Activated CD8-positive, alpha-beta memory T cell treated with anti-CD3 and anti-CD28 coated beads, Interleukin-2, amount 50 U/mL, for 1 hour (primary cell): ENCODE measurements around the gene ADCY9.
A peak's percentile ranks its signal among the peaks of the same experiment; 100 is the strongest.
"Not testable (repeated sequence)": the region's sequence is repeated elsewhere in the genome, so short reads cannot be mapped to it uniquely, and the experiment has no call there.

Experiments
- DNase-seq: peaks from one replicate; pipeline ENCODE4 v3.0.0-alpha.2; 2020; ENCODE audit errors: extremely low read depth

The ADCY9 gene

DNA sequence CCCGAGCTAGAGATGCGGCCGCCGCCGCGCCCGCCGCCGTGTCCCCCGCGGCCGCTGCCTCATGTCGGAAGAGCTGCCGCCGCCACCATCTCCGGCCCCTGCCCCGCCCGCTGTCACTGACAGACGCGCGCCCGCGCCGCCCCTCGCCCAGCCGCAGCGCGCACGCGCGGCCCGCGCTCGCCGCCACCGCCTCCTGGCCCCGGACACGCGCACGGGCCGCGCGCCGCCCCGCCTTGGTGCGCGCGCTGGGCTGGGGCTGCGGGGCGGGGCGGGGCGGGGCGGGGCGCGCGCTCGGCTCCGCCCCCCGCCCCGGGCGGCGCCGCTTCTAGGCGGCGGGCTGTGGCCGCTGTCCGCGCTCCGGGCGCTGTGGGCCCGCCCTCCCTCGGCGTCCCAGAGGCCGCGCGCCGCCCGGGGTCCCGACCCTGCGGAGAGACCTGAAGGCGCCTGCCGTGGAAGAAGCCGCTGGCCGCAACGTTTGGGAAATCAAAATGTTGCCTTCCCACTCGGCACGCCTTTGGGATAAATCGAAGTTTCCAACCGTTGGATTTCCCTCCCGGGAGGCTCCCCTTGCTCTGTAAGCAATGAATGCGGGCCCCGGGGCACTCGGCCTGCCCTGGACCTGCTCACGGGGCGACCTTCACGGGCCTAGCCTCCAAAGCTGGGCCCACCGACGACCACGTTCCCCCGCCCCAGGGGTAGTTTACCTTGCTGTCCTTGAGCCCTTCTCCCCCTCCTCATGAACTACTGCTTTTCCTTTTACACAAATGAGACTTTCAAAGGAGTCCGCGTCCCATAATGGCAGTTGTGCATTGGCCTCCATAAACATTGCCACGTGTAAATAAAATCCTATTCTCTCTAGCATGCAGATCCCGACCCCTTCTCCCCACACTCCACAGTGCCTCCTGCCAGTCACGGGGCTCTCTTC, at the start of gene ADCY9:
ADCY9 (minus strand) TSS at position 118 of the 925 bp plus-strand sequence. CDS start 1,000 bp downstream, outside the sequence.
- DNase-seq = peak; percentile 20

GRCh38 chr16:4160658-4161430, 44.6 kb upstream of the ADCY9 start:
- no peak for DNase-seq

- no peak for DNase-seq
These were observed 43.5 kb upstream of the ADCY9 start for GRCh38 chr16:4159726-4160125.

GRCh38 chr16:4158143-4159093, 42.2 kb upstream of the ADCY9 start:
- no peak for DNase-seq

GRCh38 chr16:4157376-4157825, 41.2 kb upstream of the ADCY9 start:
- no peak for DNase-seq

DNA sequence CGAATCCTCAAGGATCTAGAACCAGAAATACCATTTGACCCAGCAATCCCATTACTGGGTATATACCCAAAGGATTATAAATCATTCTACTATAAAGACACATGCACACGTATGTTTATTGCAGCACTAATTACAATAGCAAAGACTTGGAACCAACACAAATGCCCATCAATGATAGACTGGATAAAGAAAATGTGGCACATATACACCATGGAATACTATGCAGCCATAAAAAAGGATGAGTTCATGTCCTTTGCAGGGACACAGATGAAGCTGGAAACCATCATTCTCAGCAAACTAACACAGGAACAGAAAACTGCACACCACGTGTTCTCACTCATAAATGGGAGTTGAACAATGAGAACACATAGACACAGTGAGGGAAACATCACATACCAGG, 40.3 kb upstream of the ADCY9 start:
- not testable (repeated sequence) for DNase-seq

DNA sequence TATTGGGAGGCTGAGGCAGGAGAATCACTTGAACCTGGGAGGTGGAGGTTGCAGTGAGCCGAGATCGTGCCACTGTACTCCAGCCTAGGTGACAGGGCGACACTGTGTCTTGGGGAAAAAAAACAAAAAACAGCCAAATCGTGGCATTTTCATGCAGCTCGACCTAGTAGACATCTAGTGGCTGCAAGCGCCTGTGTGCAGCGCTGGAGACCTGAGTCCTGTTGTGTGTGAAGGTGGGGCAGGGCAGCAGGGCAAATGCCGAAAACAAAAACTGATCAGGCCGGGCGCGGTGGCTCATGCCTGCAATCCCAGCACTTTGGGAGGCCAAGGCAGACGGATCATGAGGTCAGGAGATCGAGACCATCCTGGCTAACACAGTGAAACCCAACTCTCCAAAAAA, 37.1 kb upstream of the ADCY9 start:
- not testable (repeated sequence) for DNase-seq

DNA sequence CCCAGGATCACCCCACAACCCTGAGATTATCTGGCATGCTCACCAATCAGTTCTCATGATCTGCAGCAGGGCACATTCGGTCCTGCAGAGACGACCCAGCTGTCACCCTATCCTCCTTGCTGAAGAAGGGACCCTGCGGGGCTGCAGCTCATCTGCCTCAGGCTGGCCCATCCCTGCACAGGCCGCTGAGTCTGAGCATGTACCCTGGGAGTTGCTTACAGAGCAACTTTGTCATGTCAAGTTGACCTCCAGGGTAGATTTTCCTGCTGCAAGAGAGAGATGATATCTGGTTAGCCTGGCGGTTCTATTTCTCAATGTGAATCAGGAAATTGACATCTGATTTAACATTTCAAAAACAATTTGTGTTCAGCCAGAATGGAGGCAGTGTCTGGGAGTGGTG, 36.0 kb upstream of the ADCY9 start:
- no peak for DNase-seq

DNA sequence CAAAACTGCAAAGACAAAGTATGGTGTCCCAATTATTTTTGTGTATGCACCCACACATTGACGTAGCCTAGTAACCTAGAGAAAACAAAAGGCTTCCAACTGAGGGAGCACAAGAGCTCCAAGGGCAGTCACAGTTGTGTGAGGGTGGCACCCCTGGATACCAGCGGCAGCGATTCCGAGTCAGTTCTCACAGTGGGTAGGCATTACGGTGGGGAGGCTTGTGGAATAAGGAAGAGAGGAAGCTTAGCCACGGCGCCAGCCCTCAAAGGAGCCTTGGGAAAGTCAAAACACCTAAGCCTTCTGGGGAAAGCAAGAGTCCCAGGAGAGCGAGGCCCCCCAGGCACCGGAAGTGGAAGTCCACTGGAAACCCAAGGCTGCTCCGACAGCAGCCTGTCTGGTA, 31.0 kb upstream of the ADCY9 start:
- no peak for DNase-seq

DNA sequence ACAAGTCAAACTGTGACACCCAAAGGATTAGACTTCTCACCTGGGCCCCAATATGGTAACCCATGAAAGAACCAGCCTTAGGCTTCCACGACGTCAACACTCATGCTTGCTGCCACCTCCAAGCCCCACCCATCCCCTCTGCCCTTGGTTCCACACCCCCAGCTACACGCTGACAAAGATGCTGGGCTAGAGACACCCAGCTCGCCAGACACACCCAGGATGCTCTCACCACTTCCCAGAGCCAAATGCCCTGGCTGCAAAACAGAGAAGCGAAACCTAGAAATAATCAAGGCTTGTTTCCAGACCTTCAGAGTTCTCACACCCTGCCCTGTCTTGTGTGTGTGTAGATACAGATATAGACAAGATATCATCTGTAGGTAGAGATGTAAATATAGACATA, 26.0 kb upstream of the ADCY9 start:
- DNase-seq = no peak

GRCh38 chr16:4141604-4142003, 25.4 kb upstream of the ADCY9 start:
- no peak for DNase-seq

DNA sequence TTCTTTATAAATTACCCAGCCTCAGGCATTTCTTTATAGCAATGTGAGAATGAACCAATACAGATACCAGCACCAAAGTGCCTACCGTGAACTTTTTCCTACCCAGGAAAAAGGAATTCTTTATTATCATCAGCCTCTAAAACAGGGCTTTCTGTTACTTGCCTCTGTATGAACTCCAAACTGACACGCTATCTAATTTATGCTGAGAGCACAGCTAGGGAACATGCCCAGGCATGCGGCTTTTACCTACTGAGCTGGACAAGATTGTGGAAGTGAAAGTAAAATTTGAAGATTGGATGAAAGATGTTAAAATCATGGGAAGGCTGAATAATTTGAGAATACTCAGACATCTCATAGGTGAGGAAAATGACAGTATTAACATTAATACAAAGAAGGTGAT, 24.4 kb upstream of the ADCY9 start:
- no peak for DNase-seq

- DNase-seq = no peak
These were observed 23.7 kb upstream of the ADCY9 start for GRCh38 chr16:4139968-4140367.

GRCh38 chr16:4138713-4139112, 22.5 kb upstream of the ADCY9 start:
- no peak for DNase-seq

DNA sequence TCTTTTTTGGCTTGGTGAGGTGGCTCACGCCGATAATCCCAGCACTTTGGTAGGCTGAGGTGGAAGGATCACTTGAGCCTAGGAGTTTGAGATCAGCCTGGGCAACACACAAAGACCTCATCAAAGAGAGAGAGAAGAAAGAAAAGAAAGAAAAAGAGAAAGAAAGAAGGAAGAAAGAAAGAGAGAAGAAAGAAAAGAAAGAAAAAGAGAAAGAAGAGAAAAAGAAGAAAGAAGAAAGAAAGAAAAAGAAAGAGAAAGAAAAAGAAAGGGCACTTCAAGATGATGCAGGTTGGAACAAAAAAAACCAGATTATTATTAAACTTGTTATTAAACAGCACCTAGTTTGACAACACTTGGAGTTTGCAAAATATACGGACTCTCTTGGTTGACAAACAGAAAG, 21.2 kb upstream of the ADCY9 start:
- DNase-seq = no peak

DNA sequence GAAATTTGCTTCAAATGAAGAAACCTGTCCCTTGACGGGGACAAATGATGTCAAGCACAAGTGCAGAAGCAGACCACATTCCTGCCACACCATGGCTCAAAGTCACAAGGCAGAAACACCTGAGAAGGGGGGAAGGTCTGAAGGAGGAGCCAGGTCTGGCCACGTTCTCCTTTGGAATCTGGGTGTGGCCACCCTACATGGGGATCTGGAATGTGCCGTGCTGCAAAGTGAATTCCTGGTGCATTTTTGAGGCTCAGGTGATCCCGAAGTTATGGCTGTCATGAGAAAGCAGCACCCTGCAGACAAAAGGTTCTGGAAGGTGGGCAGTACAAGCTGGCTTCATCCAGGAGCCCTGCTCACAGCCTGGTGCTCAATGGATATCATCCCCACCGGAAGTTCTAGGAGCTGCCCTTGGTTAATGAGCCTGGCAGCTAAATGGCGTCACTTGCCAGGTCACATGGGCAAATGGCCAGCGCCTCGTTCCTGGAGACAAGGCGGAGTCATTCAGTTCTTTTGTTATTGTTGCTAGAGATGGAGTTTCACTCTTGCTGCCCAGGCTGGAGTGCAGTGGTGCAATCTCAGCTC, 20.1 kb upstream of the ADCY9 start:
- DNase-seq = no peak

- no peak for DNase-seq
These were observed 19.3 kb upstream of the ADCY9 start for GRCh38 chr16:4135537-4135936.

DNA sequence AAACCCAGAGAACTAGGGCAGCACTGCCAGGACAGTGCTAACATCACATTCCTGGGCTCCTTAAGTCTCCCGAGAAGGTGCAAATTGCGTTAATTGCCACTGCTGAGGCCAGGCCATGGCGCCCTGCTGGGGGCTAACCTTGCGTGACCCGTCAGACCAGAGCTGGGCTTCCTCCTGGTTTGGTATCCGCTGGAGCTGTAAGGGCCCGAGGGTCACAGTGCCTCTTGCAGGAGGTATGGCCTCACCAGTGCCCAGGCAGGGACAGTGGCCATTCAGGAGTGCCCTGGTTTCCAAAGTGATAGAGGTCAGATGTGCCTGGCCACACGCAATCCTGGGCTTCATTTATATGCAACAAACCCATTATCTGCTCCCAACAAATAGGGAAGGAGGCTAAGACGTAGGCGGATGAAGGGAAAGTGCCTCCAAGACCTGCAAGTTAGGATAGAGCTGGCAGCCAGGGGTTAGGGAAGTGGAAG, 17.7 kb upstream of the ADCY9 start:
- DNase-seq = no peak

GRCh38 chr16:4131621-4132020, 15.4 kb upstream of the ADCY9 start:
- DNase-seq = no peak

GRCh38 chr16:4124535-4125294, 8.5 kb upstream of the ADCY9 start:
- no peak for DNase-seq
